CD4-positive, alpha-beta T cell treated with Interferon alpha-2 for 1 hour (primary cell): ENCODE results near the gene OR2F2.

ENCODE experiments used
- DNase-seq, 2 donors: peaks; one replicate each; pipeline ENCODE4 v3.0.0-alpha.2; 2020 to 2022

OR2F2 gene

GRCh38 chr7:143914938-143915652 is 19.9 kb upstream of the OR2F2 start:
- DNase-seq: no peak

GRCh38 chr7:143924851-143925250 is 10.2 kb upstream of the OR2F2 start:
- no peak for DNase-seq

GRCh38 chr7:143929224-143929920 is 5.7 kb upstream of the OR2F2 start:
- DNase-seq: no peak

GRCh38 chr7:143931739-143932138 is 3.3 kb upstream of the OR2F2 start:
- no peak for DNase-seq

- no peak for DNase-seq
Measured at GRCh38 chr7:143936087-143937009, 1.3 kb downstream of the OR2F2 start.

- no peak for DNase-seq
Measured at GRCh38 chr7:143938379-143939243, 3.6 kb downstream of the OR2F2 start.

GRCh38 chr7:143945423-143945822 is 10.4 kb downstream of the OR2F2 start:
- no peak for DNase-seq

- no peak for DNase-seq
Measured at GRCh38 chr7:143947111-143947510, 12.1 kb downstream of the OR2F2 start.

GRCh38 chr7:143948733-143949132 is 13.7 kb downstream of the OR2F2 start:
- no peak for DNase-seq

GRCh38 chr7:143953421-143953820 is 18.4 kb downstream of the OR2F2 start:
- no peak for DNase-seq

- no peak for DNase-seq
Measured at GRCh38 chr7:143954135-143954534, 19.1 kb downstream of the OR2F2 start.

GRCh38 chr7:143954544-143954943 is 19.5 kb downstream of the OR2F2 start, which contains the start of gene OR2F1:
Gene OR2F1, plus strand, starts transcription at chr7:143954844. Its CDS starts 5,127 bp downstream, at chr7:143959971.
- DNase-seq: no peak

- no peak for DNase-seq
Measured at GRCh38 chr7:143958781-143959180, 23.7 kb downstream of the OR2F2 start.

GRCh38 chr7:143960813-143961610 is 26.0 kb downstream of the OR2F2 start:
- no peak for DNase-seq

- no peak for DNase-seq
Measured at GRCh38 chr7:143965280-143965679, 30.2 kb downstream of the OR2F2 start.

GRCh38 chr7:143967398-143967797 is 32.4 kb downstream of the OR2F2 start:
- DNase-seq: no peak

GRCh38 chr7:143973870-143974416 is 38.9 kb downstream of the OR2F2 start:
- DNase-seq: no peak

- no peak for DNase-seq
Measured at GRCh38 chr7:143974459-143974858, 39.4 kb downstream of the OR2F2 start.

GRCh38 chr7:143975617-143976016 is 40.6 kb downstream of the OR2F2 start:
- DNase-seq: no peak

- DNase-seq: no peak
Measured at GRCh38 chr7:143978585-143978984, 43.6 kb downstream of the OR2F2 start.

GRCh38 chr7:143979359-143979758 is 44.3 kb downstream of the OR2F2 start:
- DNase-seq: no peak
